GM10248 (cell line): ENCODE data around the gene STAT1.
A peak's percentile ranks its signal among the peaks of the same experiment; 100 is the strongest.

Experiments
- CTCF ChIA-PET: fragments of 300-600 bp; sonication (Branson Sonifier 250); formaldehyde crosslinking; extraction: SDS; loops from one replicate; lab custom pipeline; 2021; ENCODE audit warnings: antibody characterized with exemption; lab: Yijun Ruan, JAX
- POLR2A ChIA-PET: fragments of 350-650 bp; sonication (Branson Sonifier 250); formaldehyde crosslinking; extraction: SDS; loops from one replicate; lab custom pipeline; 2020; ENCODE audit warnings: antibody characterized with exemption; lab: Yijun Ruan, JAX
- DNase-seq: peaks from one replicate; pipeline ENCODE4 v3.0.0; 2012; ENCODE audit errors: extremely low spot score
- CTCF ChIP-seq: IDR thresholded peaks from 2 replicates; pipeline ENCODE4 v1.5.1; 2012; ENCODE audit warnings: mild to moderate bottlenecking, low read depth; ENCODE audit errors: extremely low read depth, missing control alignments, control extremely low read depth

The STAT1 gene

GRCh38 chr2:191051825-191052778 lies 38.1 kb upstream of the STAT1 start:
- CTCF ChIA-PET: interaction anchor here (0.6 to 8.4 kb wide), 67 partner anchors 8 to 1110 kb away, joined by 3 to 187 read pairs (median 4); partner anchors contain the start of genes INPP1 and STAT4
- POLR2A ChIA-PET: no interaction called here
- TF ChIP-seq CTCF: peak; percentile 52
- DNase-seq: peak; percentile 41

GRCh38 chr2:191051177-191051576 lies 37.2 kb upstream of the STAT1 start:
- POLR2A ChIA-PET: no interaction called here
- TF ChIP-seq CTCF: no peak
- no peak for DNase-seq
- CTCF ChIA-PET: interaction anchor here (0.9 to 8.4 kb wide), 27 partner anchors 12 to 708 kb away, joined by 3 to 187 read pairs (median 6); partner anchors contain the start of genes INPP1 and STAT4

- no peak for TF ChIP-seq CTCF
- POLR2A ChIA-PET: no interaction called here
- CTCF ChIA-PET: interaction anchor here (1.2 to 8.4 kb wide), 14 partner anchors 12 to 451 kb away, joined by 3 to 187 read pairs (median 21); partner anchors contain the start of gene STAT4
- DNase-seq: no peak
Observed at GRCh38 chr2:191050640-191050987, 36.6 kb upstream of the STAT1 start.

GRCh38 chr2:191049728-191050639 lies 36.0 kb upstream of the STAT1 start:
- CTCF ChIA-PET: interaction anchor here (0.6 to 8.4 kb wide), 12 partner anchors 9 to 312 kb away, joined by 3 to 187 read pairs (median 30); partner anchors contain the start of gene STAT4
- TF ChIP-seq CTCF: no peak
- POLR2A ChIA-PET: no interaction called here
- peak; percentile 35 for DNase-seq

GRCh38 chr2:191048073-191048472 lies 34.1 kb upstream of the STAT1 start:
- POLR2A ChIA-PET: no interaction called here
- no peak for DNase-seq
- CTCF ChIA-PET: interaction anchor here (7.5 to 8.4 kb wide), 2 partner anchors 10 to 107 kb away, joined by 81 to 187 read pairs; no protein-coding TSS in a partner anchor
- no peak for TF ChIP-seq CTCF

GRCh38 chr2:191045141-191045540 lies 31.2 kb upstream of the STAT1 start:
- ChIA-PET CTCF (no interaction called here), POLR2A (no interaction called here)
- TF ChIP-seq CTCF: no peak
- no peak for DNase-seq
